Activated CD8-positive, alpha-beta memory T cell treated with anti-CD3 and anti-CD28 coated beads for 1 hour (primary cell): Measurements from ENCODE around the gene MOB2.

Experiments
- DNase-seq, 2 donors: peaks; one replicate each; pipeline ENCODE4 v3.0.0-alpha.2; 2020; ENCODE audit warnings: low read depth in 1 of 2; ENCODE audit errors: extremely low read depth in 1 of 2

Gene MOB2

DNA sequence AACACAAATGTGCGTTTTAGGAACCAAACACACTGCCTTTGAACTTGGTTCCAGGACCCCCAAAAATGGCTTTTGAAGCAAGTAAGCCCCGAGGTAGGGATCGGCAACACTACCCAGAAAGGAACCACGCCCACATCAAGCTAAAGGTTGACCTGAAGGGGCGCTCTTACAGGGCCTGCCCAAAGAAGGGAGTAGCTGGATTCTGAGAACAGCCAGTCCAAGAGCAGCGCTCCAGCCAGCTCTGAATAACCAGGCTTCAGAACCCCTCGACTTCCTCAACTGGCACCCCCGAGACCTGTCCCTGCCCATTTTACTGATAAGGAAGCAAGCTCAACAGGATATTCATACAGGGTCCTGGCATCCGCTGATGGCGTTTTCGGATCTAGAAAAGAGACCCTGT lies 18.9 kb upstream of the MOB2 start:
- DNase-seq: no peak

DNA sequence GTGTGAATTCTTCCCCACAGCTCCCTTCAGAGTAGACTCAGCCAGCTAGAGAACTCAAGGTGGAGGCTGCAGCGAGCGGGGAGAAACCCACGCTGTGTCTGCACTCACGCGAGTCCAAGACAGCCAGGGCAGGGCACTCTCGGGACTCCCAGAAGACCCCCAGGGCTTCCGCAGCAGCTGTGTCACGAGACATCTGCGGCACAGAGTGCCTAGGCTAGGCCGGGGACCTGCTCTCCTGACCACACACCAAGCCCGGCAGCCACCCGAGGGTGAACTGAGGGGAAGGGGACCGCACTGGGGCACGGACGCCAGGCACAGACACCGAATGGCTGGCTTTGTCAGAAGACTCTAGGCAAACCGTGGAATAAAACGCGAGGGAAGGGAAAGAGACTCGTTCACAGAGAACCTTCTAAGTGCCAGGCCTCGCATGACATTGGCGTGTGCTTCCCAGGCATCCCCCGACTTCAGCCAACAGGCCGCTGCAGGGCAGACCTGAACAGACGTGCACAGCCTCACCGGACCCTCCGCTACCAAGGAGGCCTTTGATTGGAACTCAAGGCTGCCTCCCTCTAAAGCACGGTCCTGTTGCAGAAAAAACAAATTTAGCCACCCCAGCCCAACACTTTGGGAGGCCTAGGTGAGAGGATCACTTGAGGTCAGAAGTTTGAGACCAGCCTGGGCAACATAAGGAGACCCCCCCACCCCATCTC lies 18.2 kb upstream of the MOB2 start:
- DNase-seq: no peak

- no peak for DNase-seq
Observed at GRCh38 chr11:1504138-1504537, 17.6 kb upstream of the MOB2 start.

DNA sequence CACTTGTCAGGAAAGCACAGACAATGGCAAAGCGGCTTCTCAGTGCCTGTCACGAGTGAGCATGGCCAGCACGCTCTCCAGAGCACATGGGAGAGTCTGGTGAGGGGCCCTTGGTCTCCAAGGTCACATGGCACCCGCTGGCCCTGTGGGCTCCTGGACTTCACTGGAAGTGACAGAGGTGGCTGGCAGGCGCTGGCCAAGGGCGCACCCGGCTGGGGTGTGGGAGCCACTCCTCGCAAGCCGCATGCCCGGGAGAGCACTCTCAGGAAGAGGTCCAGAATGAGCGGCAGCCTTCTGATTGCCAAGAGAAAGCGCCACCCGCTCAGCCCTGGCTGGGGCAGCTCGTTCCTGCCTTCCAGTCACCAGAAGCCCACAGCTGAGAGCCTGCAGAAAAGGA lies 17.1 kb upstream of the MOB2 start:
- DNase-seq: no peak

- no peak for DNase-seq
Observed at GRCh38 chr11:1502954-1503707, 16.6 kb upstream of the MOB2 start.

DNA sequence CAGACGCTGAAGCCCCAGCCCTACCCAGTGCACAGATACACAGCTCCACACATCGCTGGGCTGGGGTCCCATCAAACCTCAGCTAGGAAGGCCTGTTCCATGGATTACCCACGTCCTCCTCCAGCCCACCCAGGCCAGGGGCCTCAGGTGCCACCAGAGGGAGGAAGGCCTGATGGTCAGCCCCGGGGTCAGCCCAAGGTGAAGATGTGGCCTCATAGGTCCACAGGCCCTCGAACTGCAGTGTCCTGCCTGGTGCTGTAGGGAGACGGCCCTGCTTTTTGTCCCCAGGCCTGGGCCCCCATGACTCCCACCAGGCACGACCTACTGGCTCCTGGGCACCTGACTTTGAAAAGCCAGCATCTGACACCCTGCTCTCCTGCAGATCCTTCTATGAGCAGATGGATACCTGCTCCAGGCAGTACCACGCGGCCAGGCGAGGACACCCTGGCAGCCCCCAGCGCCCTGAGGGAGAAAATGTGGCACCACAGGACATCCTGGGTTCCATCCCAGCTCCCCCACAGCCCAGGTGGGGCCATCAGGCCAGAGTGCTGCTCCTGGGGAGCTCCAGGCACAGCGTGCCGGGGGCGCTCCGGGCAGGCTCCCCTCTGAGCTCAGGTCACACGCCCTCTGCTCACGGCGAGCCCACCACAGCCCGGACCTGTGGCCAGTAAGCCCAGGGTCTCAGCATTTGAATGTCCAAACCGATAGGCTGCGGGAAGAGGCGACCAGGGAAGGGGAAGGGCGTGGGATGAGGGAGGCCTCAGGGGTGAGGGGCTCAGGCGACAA lies 15.8 kb upstream of the MOB2 start:
- no peak for DNase-seq

DNA sequence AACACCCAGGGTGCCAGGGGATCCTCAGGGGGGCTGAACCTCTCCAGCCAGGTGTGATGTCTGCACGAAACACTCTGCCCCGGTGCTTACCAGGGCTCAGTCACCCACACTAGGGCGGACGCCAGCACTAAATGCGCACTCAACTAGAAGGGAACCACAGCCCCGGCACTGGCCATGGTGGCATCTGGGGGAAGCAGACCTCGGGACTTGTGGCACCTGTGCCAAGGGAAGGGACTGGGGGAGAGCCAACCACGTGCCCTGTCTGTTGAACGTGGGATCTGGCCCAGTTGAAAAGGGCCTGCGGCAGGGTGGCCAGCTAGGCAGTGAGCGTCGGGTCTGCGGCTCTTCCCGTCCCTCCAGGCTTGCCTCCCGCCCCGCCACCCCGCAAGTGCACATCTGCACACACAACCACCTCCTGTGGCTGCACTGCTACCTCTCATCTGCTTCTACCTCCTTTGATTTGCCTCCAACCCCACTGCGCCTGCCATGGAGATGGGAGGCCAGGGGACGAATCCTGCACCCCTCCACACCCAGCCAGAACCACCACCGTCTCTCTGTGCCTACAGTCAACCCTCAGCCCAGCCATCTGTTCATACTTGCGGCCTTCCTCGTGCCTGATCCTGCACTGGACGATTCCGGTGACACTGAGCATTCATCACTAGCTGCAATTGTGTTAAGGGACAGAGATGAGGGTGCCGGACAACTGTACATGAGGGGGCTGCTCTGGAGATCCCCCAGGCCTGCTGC lies 15.0 kb upstream of the MOB2 start:
- no peak for DNase-seq

DNA sequence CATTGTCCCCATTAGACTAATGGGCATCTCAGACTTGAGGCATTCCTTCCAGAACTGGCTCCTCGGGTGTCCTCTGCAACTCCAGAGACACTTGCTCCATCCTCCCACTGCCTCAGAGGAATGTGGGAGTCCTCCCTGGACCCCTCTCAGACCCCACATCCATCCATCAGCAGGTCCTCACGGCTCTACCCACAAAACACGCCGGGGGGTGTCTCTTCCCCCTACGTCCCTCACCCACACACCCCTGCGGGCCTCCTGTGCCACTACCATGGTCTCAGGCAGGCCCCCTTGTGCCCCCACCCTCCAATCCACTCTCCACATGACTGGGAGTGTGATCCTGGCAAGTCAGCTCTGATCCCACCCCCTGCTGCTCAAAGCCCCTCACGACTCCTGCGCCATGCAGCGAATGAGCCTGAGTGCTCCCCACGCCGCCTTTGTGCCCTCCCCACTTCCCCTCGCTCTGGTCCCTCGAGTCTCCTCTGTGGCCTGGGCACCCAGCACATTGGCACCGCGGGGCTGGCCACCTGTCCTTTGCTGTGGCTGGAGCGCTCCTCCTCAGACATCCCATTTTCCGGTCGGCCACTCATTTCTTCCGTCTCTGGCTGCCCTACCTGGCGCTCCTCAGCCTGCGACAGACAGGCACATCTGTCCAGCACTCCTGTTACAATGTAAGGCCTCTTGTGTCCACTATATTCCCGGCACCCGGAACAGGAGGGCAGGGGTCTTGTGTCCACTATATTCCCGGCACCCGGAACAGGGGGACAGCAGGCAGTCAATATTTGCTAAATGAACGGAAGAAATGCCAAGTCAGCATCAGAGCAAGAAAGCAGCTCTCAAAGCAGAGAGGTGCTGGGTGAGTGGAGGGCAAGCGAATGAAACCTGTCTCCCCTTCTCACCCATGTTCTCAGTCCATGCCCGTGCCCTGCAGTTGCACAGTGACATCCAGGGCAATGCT lies 14.2 kb upstream of the MOB2 start:
- DNase-seq: no peak

DNA sequence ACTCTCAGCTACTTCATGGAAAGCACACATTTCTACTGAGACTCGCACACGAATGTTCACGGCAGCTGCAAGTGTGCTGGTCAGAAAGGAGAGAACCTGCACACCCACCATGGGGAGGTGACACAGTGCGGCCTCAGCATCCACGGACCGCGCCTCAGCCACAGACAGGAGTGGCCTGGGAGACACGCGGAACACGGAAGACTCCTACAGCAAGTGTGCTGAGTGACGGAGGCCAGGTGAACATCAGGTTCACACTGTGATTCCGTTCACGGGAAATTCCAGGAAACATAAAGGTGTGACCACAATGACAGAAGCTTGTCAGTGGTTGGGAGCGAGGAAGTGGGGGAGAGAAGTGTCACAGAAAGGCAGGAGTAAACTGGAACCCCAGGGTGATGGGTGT lies 13.3 kb upstream of the MOB2 start:
- DNase-seq: no peak

GRCh38 chr11:1499261-1499890 lies 12.8 kb upstream of the MOB2 start:
- no peak for DNase-seq

- no peak for DNase-seq
Observed at GRCh38 chr11:1498262-1498661, 11.7 kb upstream of the MOB2 start.

- no peak for DNase-seq
Observed at GRCh38 chr11:1497600-1497999, 11.0 kb upstream of the MOB2 start.

DNA sequence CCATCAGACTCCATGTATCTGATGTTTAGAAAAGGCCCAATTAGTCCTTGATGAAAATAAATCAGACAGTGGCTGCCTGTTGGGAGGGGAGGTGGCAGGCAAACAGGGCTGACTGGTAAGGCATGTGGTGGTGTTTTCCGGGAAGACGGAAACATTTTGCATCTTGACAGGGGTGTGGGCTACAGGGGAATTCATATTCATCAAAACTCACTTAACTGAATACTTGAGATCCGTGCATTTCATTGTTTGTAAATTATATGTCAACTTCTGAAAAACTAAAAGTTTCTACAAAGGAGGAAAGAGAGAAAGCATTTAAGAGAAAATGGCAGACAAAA lies 10.1 kb upstream of the MOB2 start:
- DNase-seq: no peak

DNA sequence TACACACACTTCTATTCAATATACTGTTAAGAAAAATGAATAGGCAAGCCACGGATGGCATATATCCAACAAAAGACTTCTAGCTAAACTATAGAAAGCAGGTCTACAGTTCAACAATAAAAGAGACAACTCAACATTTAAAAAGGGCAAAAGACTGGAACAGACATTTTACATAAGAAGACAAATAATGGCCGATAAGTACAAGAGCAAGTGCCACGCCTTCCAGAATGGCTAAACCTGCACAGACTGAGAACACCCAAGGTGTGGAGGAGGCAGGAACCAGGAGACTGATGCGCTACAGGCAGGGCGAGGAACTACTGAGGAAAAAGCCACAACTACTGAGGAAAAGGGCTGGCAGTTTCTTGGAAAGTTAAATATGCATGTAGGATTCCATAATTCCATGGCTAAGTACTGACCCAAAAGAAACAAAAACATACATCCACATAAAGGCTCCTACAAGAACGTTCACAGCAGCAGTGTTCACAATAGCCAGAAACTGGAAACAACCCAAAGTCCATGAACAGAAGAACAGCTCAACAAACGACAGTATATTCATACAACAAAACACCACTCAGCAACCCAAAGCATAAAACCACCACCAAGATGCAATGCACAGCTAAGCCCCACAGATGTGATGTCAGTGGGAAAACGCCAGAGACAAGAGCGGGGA lies 9.6 kb upstream of the MOB2 start:
- no peak for DNase-seq

GRCh38 chr11:1494650-1495049 lies 8.1 kb upstream of the MOB2 start:
- DNase-seq: no peak

DNA sequence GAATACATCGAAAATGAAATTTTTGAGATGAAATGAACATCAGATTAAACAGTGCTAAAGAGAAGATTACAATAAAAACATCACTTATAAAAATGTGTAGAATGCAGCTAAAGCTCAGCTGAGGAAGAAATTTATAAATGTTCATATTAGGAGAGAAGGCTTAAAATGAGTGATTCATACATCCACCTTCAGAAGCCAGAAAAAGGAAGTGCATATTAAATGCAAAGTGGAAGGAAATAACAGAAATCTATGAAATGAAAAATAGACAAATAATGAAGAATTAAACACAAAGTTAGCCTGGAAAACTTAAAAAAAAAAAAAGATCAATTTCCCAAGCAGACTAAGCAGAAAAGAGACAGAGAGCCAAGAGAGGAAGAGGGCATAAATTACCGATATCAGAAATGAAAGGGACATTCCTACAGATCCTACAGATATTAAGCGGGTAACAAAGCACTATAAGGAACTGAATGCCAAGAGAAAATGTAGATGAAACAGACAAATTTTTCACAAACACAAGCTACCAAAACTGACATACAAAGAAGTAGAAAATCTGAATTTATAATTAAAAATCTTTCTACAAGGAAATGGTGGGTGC lies 7.2 kb upstream of the MOB2 start:
- DNase-seq: no peak

GRCh38 chr11:1491379-1491778 lies 4.8 kb upstream of the MOB2 start:
- no peak for DNase-seq

GRCh38 chr11:1490651-1491050 lies 4.1 kb upstream of the MOB2 start:
- DNase-seq: no peak
